Inflammatory macrophage (primary cell): ENCODE data around the gene SMIM23.
A peak's percentile ranks its signal among the peaks of the same experiment; 100 is the strongest.

Source experiments
- DNase-seq, 2 donors: peaks; one replicate each; pipeline ENCODE4 v3.0.0-alpha.2; 2020 to 2022
- total RNA-seq, 18 experiments: gene quantifications; one replicate each; lab custom pipeline; 2026; ENCODE audit warnings: mixed read lengths in 6 of 18, inconsistent platforms in 2 of 18; lab: John Stamatoyannopoulos, UW

Gene SMIM23
- total RNA-seq = 0 to 0.15 (median 0) reads per million in 18 experiments

- no peak for DNase-seq
These were observed at the start of gene SMIM23 for GRCh38 chr5:171785517-171785916. Gene SMIM23 (plus strand): TSS chr5:171785817. CDS start chr5:171785872, 55 bp downstream.

- DNase-seq = no peak
These were observed 48.4 kb upstream of the SMIM23 start for GRCh38 chr5:171736976-171737891.

- DNase-seq = no peak
These were observed 47.1 kb upstream of the SMIM23 start for GRCh38 chr5:171738501-171738900.

GRCh38 chr5:171739271-171739670 is 46.3 kb upstream of the SMIM23 start:
- no peak for DNase-seq

GRCh38 chr5:171743436-171744076 is 42.1 kb upstream of the SMIM23 start:
- DNase-seq = no peak

- DNase-seq = no peak
These were observed 41.4 kb upstream of the SMIM23 start for GRCh38 chr5:171744264-171744663.

- no peak for DNase-seq
These were observed 40.7 kb upstream of the SMIM23 start for GRCh38 chr5:171744882-171745281.

GRCh38 chr5:171745602-171746001 is 40.0 kb upstream of the SMIM23 start:
- DNase-seq = no peak

GRCh38 chr5:171747061-171747859 is 38.4 kb upstream of the SMIM23 start:
- no peak for DNase-seq

GRCh38 chr5:171748720-171749119 is 36.9 kb upstream of the SMIM23 start:
- no peak for DNase-seq

GRCh38 chr5:171749365-171749764 is 36.3 kb upstream of the SMIM23 start:
- no peak for DNase-seq

GRCh38 chr5:171750311-171750788 is 35.3 kb upstream of the SMIM23 start:
- DNase-seq = no peak

- no peak for DNase-seq
These were observed 30.2 kb upstream of the SMIM23 start for GRCh38 chr5:171755354-171755821.

- DNase-seq = no peak
These were observed 27.6 kb upstream of the SMIM23 start for GRCh38 chr5:171757853-171758535.

- no peak for DNase-seq
These were observed 25.8 kb upstream of the SMIM23 start for GRCh38 chr5:171759777-171760176.

- no peak for DNase-seq
These were observed 23.5 kb upstream of the SMIM23 start for GRCh38 chr5:171762021-171762608.

GRCh38 chr5:171762903-171763302 is 22.7 kb upstream of the SMIM23 start:
- DNase-seq = no peak

GRCh38 chr5:171764265-171764664 is 21.4 kb upstream of the SMIM23 start:
- no peak for DNase-seq

- DNase-seq = no peak
These were observed 18.7 kb upstream of the SMIM23 start for GRCh38 chr5:171766875-171767274.

GRCh38 chr5:171770153-171770552 is 15.5 kb upstream of the SMIM23 start:
- DNase-seq = peak in 1 of 2 donors; percentile 16

GRCh38 chr5:171771856-171772255 is 13.8 kb upstream of the SMIM23 start:
- no peak for DNase-seq

- DNase-seq = no peak
These were observed 12.5 kb upstream of the SMIM23 start for GRCh38 chr5:171773106-171773505.
